ENCODE data around the gene SEMA4D.

Gene SEMA4D

DNA sequence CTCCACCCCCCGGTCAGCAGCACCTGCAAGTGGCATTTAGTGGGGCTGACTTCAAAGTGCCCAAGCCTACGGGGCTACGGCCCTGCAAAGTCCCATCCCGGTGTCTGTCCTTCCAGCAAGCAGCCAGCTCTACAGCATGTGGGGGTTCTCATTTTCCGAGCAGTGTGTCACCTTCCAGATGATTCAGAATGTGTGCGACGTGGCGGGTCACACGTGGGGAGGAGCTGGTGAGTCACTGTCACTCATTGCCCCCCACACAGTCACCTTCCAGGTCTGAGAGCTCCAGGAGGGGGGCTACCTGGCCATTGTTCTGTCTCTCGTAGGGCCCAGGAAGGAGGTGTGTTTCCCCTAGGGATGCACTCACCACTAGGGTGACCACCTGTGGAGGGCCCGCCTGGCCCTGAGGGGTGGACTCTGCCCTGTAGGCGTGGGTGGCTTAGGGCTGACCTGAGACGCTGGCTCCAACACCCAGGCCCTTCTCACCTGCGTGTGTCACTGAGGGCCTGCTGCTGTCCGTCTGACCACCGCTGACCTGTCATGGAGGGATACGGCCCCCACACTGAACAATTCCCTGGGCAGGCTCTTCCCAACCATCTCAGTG, 70.2 kb downstream of the SEMA4D start:
- DNase-seq (ENCODE audit: low read depth), result no peak
- peak; percentile 7 for TF ChIP-seq CTCF (IDR thresholded peaks at IDR 0.05; ENCODE audit: insufficient read depth, low read depth, low read length, missing control alignments)

DNA sequence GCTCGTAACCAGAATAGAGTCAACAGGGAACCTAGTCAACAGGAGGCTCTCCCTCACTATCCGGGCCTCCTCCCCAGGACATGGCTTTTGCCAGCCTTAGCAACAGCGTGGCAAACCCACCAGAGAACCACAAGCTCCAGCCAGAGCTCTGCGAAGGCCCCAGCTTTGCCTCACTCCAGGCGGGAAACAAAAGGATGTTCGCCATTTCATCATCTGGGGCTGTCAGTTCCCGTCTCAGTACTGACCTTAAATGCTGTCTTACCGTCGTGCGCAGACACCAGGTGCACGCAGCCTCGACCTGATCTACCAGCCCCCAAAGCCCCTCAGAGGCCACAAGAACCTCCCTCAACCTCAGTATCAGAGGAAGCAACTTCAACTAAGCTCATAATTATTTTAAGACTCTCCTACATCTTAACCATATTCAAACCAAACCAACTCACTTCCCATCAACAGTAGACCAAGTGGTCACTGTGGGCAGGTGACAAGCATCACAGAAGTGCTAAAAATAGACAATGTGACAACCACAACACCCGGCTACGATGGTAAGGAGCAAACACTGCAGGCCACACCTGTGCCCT, 71.4 kb downstream of the SEMA4D start:
- DNase-seq (ENCODE audit: low read depth), result peak; percentile 93
- no peak for TF ChIP-seq CTCF (IDR thresholded peaks at IDR 0.05; ENCODE audit: insufficient read depth, low read depth, low read length, missing control alignments)
- peak overlapping the region; percentile 53 for H3K4me3 ChIP-seq (ENCODE audit: low read depth, low read length)

More for the DNA sequence above, 70.2 kb downstream of the SEMA4D start:
- H3K4me3 ChIP-seq (ENCODE audit: low read depth, low read length), result 0 out of 2 replicates have a peak overlapping the region, but pooled peaks have one; percentile 11

- DNase-seq (ENCODE audit: low read depth), result no peak
- no peak for TF ChIP-seq CTCF (IDR thresholded peaks at IDR 0.05; ENCODE audit: insufficient read depth, low read depth, low read length, missing control alignments)
- H3K4me3 ChIP-seq (ENCODE audit: low read depth, low read length), result peak overlapping the region; percentile 53
These were observed 72.0 kb downstream of the SEMA4D start for GRCh38 chr9:89425921-89426383.

DNA sequence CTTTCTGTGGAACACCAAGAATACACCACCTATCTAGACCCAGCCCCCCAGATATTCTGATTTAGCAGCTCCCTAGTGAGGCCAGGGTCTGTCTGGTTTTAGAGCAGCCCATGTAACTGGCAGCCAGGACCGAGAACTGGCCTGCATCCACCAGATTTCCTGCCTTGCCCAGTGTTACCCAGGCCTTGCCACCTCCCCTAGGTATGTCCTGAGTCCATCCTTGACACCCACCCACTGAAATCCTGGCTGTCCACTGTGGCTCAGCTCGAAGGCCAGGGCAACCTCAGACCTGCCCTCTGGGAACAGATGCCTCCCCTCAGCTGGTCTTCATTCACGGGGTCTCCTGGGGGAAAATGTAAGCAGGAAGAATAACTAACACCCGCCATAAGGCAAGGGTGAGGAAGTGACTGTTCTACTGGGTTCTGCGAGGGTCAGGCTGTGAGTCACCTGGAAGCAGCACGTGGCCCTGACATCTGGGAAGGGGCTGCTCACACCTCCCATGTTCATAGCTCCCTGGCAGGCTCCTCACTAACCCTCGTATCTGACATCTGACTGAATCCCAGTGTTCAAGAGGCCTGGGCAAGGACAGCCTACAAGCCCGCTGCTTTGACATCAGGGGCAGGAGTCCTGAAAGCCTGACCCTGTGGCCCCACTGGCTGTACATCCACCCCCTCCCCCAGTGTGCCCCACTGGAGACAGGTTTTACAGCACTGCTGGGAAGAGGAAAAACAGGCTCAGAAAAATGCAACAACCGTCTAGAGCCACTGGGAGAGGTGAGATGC, 72.7 kb downstream of the SEMA4D start:
- TF ChIP-seq CTCF (IDR thresholded peaks at IDR 0.05; ENCODE audit: insufficient read depth, low read depth, low read length, missing control alignments), result no peak
- no peak for DNase-seq (ENCODE audit: low read depth)
- H3K4me3 ChIP-seq (ENCODE audit: low read depth, low read length), result peak overlapping the region; percentile 53

GRCh38 chr9:89422151-89422975, 75.5 kb downstream of the SEMA4D start:
- no peak for TF ChIP-seq CTCF (IDR thresholded peaks at IDR 0.05; ENCODE audit: insufficient read depth, low read depth, low read length, missing control alignments)
- peak; percentile 79 for DNase-seq (ENCODE audit: low read depth)
- H3K4me3 ChIP-seq (ENCODE audit: low read depth, low read length), result no peak overlapping the region

- no peak overlapping the region for H3K4me3 ChIP-seq (ENCODE audit: low read depth, low read length)
- no peak for DNase-seq (ENCODE audit: low read depth)
- TF ChIP-seq CTCF (IDR thresholded peaks at IDR 0.05; ENCODE audit: insufficient read depth, low read depth, low read length, missing control alignments), result no peak
These were observed 76.3 kb downstream of the SEMA4D start for GRCh38 chr9:89421595-89421994.
